Esophagus (tissue), 2 donors: ENCODE data around the gene NMB. TPM values are rescaled to one million over a fixed set of nuclear protein-coding genes. Genes with fewer than 3 reads are reported as not detected.

ENCODE experiments used
- H3K27ac ChIP-seq, 2 donors: one replicate each; pipeline ENCODE4 v1.5.1; 2013; ENCODE audit warnings: low read depth in 2 of 2, mild to moderate bottlenecking in 2 of 2, inconsistent platforms in 1 of 2, low read length in 1 of 2, moderate library complexity in 1 of 2
- H3K27me3 ChIP-seq, 2 donors: one replicate each; pipeline ENCODE4 v1.6.1; 2013; ENCODE audit warnings: low read length in 2 of 2, control low read depth in 1 of 2, mild to moderate bottlenecking in 1 of 2; ENCODE audit not compliant: insufficient read depth in 2 of 2, control insufficient read depth in 1 of 2
- H3K36me3 ChIP-seq, 2 donors: one replicate each; pipeline ENCODE4 v1.6.1; 2013; ENCODE audit warnings: low read length in 1 of 2; ENCODE audit not compliant: control insufficient read depth in 2 of 2, insufficient read depth in 2 of 2
- H3K4me1 ChIP-seq, 2 donors: one replicate each; pipeline ENCODE4 v1.6.1; 2013; ENCODE audit warnings: low read length in 1 of 2; ENCODE audit not compliant: control insufficient read depth in 2 of 2, insufficient read depth in 2 of 2
- H3K4me3 ChIP-seq, 2 donors: one replicate each; pipeline ENCODE4 v1.5.1; 2013; ENCODE audit warnings: low read length in 2 of 2, mild to moderate bottlenecking in 2 of 2, low read depth in 1 of 2, moderate library complexity in 1 of 2
- H3K9me3 ChIP-seq, 2 donors: one replicate each; pipeline ENCODE4 v1.6.1; 2013; ENCODE audit warnings: mild to moderate bottlenecking in 2 of 2, low read depth in 1 of 2, low read length in 1 of 2, moderate library complexity in 1 of 2; ENCODE audit not compliant: control insufficient read depth in 2 of 2, insufficient read depth in 1 of 2
- WGBS, 2 donors: extraction: QIAGEN DNeasy Blood & Tissue Kit; methylation state at CpG; one replicate each; pipeline ENCODE4 v1.1.7; 2013; 5-methylcytosine and 5-hydroxymethylcytosine counted together
- polyA plus RNA-seq, 2 donors: library from polyadenylated mRNA; stranded (reverse); fragments of 200-250 nt; gene quantifications; one replicate each; pipeline ENCODE4 v1.2.3, GENCODE V29; 2013
- donor health status: healthy with polysubstance abuse.
- donor health status: Bipolar disorder and iron deficiency.

Gene NMB
- polyA plus RNA-seq, 2 donors, result 1.5 to 5.2 TPM

- Histone ChIP-seq H3K4me1 (no peaks in the 10 kb centered on the region), H3K27ac (no peak overlapping the region), H3K4me3 (no peak overlapping the region), H3K36me3 (peaks cover 0 to 5% of the 10 kb centered on the region in 2 donors), H3K9me3 (no peaks in the 10 kb centered on the region), H3K27me3 (no peaks in the 10 kb centered on the region)
- 50 to 81% methylated on average over 5 of the region's 5 CpGs for WGBS, 2 donors
Observed at GRCh38 chr15:84685304-84685703, 27.3 kb upstream of the NMB start.

DNA sequence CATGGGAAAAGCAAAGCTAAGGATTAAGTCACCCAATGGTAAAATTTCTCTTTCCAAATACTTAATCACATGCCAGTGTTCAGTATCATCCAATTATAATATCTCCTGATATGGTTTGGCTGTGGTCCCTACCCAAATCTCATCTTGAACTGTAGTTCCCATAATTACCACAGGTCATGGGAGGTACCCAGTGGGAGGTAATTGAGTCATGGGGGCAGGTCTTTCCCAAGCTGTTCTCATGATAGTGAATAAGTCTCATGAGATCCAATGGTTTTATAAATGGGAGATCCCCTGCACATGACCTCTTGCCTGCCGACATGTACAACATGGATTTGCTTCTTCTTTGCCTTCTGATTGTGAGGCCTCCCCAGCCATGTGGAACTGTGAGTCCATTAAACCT lies 26.1 kb upstream of the NMB start:
- 36 to 93% methylated on average over 1 of the region's 1 CpG for WGBS, 2 donors
- peaks cover 0 to 4% of the 10 kb centered on the region in 2 donors for H3K36me3 ChIP-seq
- H3K27me3 ChIP-seq, result no peaks in the 10 kb centered on the region
- H3K27ac ChIP-seq, result no peak overlapping the region
- H3K4me1 ChIP-seq, result no peaks in the 10 kb centered on the region
- no peaks in the 10 kb centered on the region for H3K9me3 ChIP-seq
- H3K4me3 ChIP-seq, result no peak overlapping the region

DNA sequence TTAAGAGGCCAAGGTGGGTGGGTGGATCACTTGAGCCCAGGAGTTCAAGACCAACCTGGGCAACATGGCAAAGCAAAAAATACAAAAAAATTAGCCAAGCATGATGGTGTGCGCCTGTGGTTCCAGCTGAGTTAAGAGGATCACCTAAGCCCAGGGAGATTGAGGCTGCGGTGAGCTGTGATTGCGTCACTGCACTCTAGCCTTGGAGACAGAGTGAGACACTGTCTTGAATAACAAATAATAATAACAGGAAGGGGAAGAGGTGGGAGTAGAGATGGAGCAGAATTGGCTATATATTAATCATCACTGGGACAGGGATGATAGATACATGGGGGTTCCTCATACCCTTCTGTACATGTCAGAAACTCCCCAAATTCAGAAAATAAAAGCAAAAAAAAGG lies 23.8 kb upstream of the NMB start:
- Histone ChIP-seq H3K36me3 (peaks cover 0 to 4% of the 10 kb centered on the region in 2 donors), H3K27me3 (no peaks in the 10 kb centered on the region), H3K4me3 (no peak overlapping the region), H3K27ac (no peak overlapping the region), H3K4me1 (no peaks in the 10 kb centered on the region), H3K9me3 (no peaks in the 10 kb centered on the region)
- 83 to 87% methylated on average over 3 of the region's 3 CpGs for WGBS, 2 donors

- no peaks in the 10 kb centered on the region for H3K4me1 ChIP-seq
- no peak overlapping the region for H3K27ac ChIP-seq
- no peaks in the 10 kb centered on the region for H3K9me3 ChIP-seq
- H3K4me3 ChIP-seq, result no peak overlapping the region
- no peaks in the 10 kb centered on the region for H3K36me3 ChIP-seq
- H3K27me3 ChIP-seq, result no peaks in the 10 kb centered on the region
Observed at GRCh38 chr15:84671211-84671610, 13.2 kb upstream of the NMB start.

- no peak overlapping the region for H3K4me3 ChIP-seq
- peaks cover 2 to 5% of the 10 kb centered on the region in 2 donors for H3K36me3 ChIP-seq
- H3K27ac ChIP-seq, result no peak overlapping the region
- H3K4me1 ChIP-seq, result no peaks in the 10 kb centered on the region
- H3K27me3 ChIP-seq, result no peaks in the 10 kb centered on the region
- H3K9me3 ChIP-seq, result no peaks in the 10 kb centered on the region
- WGBS, 2 donors, result 86 to 87% methylated on average over 8 of the region's 8 CpGs
Observed at GRCh38 chr15:84669726-84670125, 11.7 kb upstream of the NMB start.

DNA sequence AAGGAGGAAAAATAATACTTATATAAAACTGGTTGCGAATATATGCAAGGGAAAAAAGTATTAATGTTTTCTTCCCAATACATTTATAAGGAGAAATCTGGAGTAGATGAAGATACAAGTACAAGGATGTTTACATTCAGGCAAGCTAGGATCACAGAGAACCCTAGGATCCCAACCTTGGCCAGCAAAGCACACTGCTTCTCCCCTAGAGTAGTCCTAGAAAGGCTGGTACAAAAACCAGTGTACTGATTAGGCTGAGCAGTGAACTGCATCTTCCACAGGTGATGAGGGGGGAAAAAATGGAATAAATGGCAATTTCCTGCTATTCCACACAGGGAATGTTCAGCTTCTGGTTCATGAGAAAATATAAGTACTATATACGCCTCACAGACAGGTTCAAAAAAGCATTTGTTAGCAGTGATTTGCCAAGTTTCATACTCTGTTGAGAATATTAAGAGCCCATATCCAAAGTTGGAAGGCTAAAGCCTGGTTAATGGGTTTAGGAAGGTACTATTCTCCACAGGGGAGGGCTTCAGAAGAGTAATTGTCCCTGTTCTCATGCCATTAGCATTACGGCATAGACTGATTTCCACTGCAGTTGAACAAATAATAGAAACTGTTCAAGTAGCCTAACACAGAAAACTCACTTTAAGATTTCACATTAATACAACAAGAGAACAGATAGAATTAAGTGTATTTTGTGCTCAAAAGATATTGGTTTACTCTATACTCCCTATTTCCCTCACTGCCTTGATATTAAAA lies 10.4 kb upstream of the NMB start:
- Histone ChIP-seq H3K27ac (no peak overlapping the region), H3K27me3 (no peaks in the 10 kb centered on the region), H3K4me3 (no peak overlapping the region), H3K4me1 (no peaks in the 10 kb centered on the region), H3K9me3 (no peaks in the 10 kb centered on the region), H3K36me3 (peaks cover 2 to 5% of the 10 kb centered on the region in 2 donors)
- WGBS, 2 donors, result 94 to 96% methylated on average over 3 of the region's 3 CpGs

DNA sequence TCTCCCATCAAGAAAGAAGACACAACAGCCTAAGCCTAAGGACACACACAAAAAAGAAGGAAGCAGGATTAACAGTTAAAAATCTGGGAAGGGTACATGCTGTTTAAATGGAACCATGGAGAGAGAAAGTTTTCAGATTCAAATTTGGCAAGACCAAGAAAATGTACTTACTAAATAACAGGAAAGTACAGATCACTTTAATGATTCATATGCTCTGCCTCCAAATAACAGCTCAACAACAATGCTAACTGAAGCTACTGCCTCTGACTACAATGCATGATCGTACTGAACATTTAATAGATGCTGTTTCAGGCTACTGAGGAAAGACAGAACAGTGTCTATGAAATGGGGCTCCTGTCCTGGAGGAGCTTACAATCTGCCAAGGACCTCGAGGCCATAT lies 8.4 kb upstream of the NMB start:
- no peaks in the 10 kb centered on the region for H3K27me3 ChIP-seq
- no peak overlapping the region for H3K27ac ChIP-seq
- 73 to 75% methylated on average over 2 of the region's 2 CpGs for WGBS, 2 donors
- H3K4me3 ChIP-seq, result no peak overlapping the region
- H3K4me1 ChIP-seq, result no peaks in the 10 kb centered on the region
- H3K36me3 ChIP-seq, result peaks cover 2 to 5% of the 10 kb centered on the region in 2 donors
- H3K9me3 ChIP-seq, result no peaks in the 10 kb centered on the region

GRCh38 chr15:84661001-84661400 lies 3.0 kb upstream of the NMB start:
- Histone ChIP-seq H3K4me3 (no peak overlapping the region), H3K4me1 (peaks cover 0 to 8% of the 10 kb centered on the region in 2 donors), H3K27me3 (no peaks in the 10 kb centered on the region), H3K9me3 (no peaks in the 10 kb centered on the region), H3K36me3 (peaks cover 2 to 5% of the 10 kb centered on the region in 2 donors), H3K27ac (no peak overlapping the region)
- 94 to 98% methylated on average over 10 of the region's 10 CpGs for WGBS, 2 donors

- 78 to 80% methylated on average over 4 of the region's 4 CpGs for WGBS, 2 donors
- Histone ChIP-seq H3K4me1 (peaks cover 4 to 8% of the 10 kb centered on the region in 2 donors), H3K27me3 (no peaks in the 10 kb centered on the region), H3K36me3 (peaks cover 0 to 2% of the 10 kb centered on the region in 2 donors), H3K9me3 (no peaks in the 10 kb centered on the region), H3K27ac (no peak overlapping the region), H3K4me3 (no peak overlapping the region)
Observed at GRCh38 chr15:84659904-84660781, 2.1 kb upstream of the NMB start.
